VCaP (cell line): ENCODE data around the gene NEK8.

Experiments
- H3K27ac ChIP-seq: fragments of 450-650 bp; 2 replicates; pipeline ENCODE4 v1.5.1; 2017
- TF ChIP-seq, protein P1 (sequence below): fragments of 450-650 bp; conservative IDR thresholded peaks from 2 replicates; pipeline ENCODE4 v1.5.1; 2017; ENCODE audit warnings: mild to moderate bottlenecking, moderate library complexity

NEK8 gene

GRCh38 chr17:28788100-28788499, 59.5 kb downstream of the NEK8 start:
- TF ChIP-seq, protein P1, sequence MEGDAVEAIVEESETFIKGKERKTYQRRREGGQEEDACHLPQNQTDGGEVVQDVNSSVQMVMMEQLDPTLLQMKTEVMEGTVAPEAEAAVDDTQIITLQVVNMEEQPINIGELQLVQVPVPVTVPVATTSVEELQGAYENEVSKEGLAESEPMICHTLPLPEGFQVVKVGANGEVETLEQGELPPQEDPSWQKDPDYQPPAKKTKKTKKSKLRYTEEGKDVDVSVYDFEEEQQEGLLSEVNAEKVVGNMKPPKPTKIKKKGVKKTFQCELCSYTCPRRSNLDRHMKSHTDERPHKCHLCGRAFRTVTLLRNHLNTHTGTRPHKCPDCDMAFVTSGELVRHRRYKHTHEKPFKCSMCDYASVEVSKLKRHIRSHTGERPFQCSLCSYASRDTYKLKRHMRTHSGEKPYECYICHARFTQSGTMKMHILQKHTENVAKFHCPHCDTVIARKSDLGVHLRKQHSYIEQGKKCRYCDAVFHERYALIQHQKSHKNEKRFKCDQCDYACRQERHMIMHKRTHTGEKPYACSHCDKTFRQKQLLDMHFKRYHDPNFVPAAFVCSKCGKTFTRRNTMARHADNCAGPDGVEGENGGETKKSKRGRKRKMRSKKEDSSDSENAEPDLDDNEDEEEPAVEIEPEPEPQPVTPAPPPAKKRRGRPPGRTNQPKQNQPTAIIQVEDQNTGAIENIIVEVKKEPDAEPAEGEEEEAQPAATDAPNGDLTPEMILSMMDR: no peak
- no peak overlapping the region; the same call in 1 of the 2 replicates for H3K27ac ChIP-seq
